Endothelial cell of umbilical vein (primary cell): ENCODE measurements around the gene TENM4. TPM values are rescaled to one million over a fixed set of nuclear protein-coding genes. Genes with fewer than 3 reads are reported as not detected.

Experiments used
- BruUV-seq: library from RNA; stranded (reverse); fragments of 400-500 nt; replicated peaks from 2 replicates; lab custom pipeline; 2021; lab: Mats Ljungman, UMichigan
- CTCF ChIA-PET: fragments of 300-600, 350-600 bp; sonication (Branson Sonifier 250); formaldehyde crosslinking; loops from one replicate; lab custom pipeline; 2021; ENCODE audit warnings: antibody characterized with exemption, inconsistent platforms; lab: Charles Lee
- POLR2A ChIA-PET: fragments of 300-600, 350-600 bp; sonication (Branson Sonifier 250); formaldehyde crosslinking; loops from one replicate; lab custom pipeline; 2021; ENCODE audit warnings: antibody characterized with exemption, inconsistent platforms; lab: Charles Lee
- DNase-seq: peaks from one replicate; pipeline ENCODE4 v3.0.0-alpha.2; 2011; ENCODE audit warnings: low read depth, low spot score
- FAIRE-seq: peaks from 2 replicates; lab custom pipeline; 2011; peaks lifted over from hg19 to GRCh38; lab: Jason Lieb, UNC
- H2AFZ ChIP-seq: 2 replicates; pipeline ENCODE4 v1.6.0; 2012; ENCODE audit warnings: low read depth, low read length, control low read depth, inconsistent platforms
- H3K27ac ChIP-seq: 2 replicates; pipeline ENCODE4 v1.5.1; 2011; ENCODE audit warnings: low read depth, mild to moderate bottlenecking, control low read depth, low read length, moderate library complexity; ENCODE audit not compliant: insufficient read depth
- H3K27me3 ChIP-seq, 2 experiments: 2 replicates each; pipeline versions ENCODE4 v1.6.0 to v1.6.1; 2011; ENCODE audit warnings: low read length in 2 of 2, mixed read lengths in 1 of 2; ENCODE audit not compliant: control insufficient read depth in 2 of 2, insufficient read depth in 2 of 2
- H3K36me3 ChIP-seq, 2 experiments: 2 replicates in 1 of 2; 3 replicates in 1 of 2; pipeline ENCODE4 v1.5.1; 2011; ENCODE audit warnings: low read length in 2 of 2, mild to moderate bottlenecking in 1 of 2, moderate library complexity in 1 of 2; ENCODE audit not compliant: control insufficient read depth in 2 of 2, insufficient read depth in 2 of 2; ENCODE audit errors: extremely low read depth in 1 of 2
- H3K4me1 ChIP-seq: 3 replicates; pipeline ENCODE4 v1.5.1; 2011; ENCODE audit warnings: mild to moderate bottlenecking, low read length; ENCODE audit not compliant: control insufficient read depth, insufficient read depth; ENCODE audit errors: extremely low read depth
- H3K4me2 ChIP-seq: 2 replicates; pipeline ENCODE4 v1.6.1; 2011; ENCODE audit warnings: low read length, control low read depth, mixed read lengths; ENCODE audit not compliant: insufficient read depth
- H3K4me3 ChIP-seq, 3 experiments: fragments of 200-600 bp in 1 of 3; sonication (generic), shearing (Covaris generic) in 1 of 3; replicated peaks in 1 of 3; 2 replicates each; pipeline ENCODE4 v1.5.1; 2011 to 2016; ENCODE audit warnings: control low read depth in 3 of 3, low read length in 3 of 3, mild to moderate bottlenecking in 2 of 3, inconsistent platforms in 1 of 3, low read depth in 1 of 3, moderate library complexity in 1 of 3; ENCODE audit not compliant: insufficient read depth in 1 of 3
- H3K79me2 ChIP-seq: 2 replicates; pipeline ENCODE4 v1.6.0; 2012; ENCODE audit warnings: low read length, inconsistent platforms; ENCODE audit not compliant: control insufficient read depth, insufficient read depth
- H3K9ac ChIP-seq: replicated peaks from 2 replicates; pipeline ENCODE3; 2011; ENCODE audit warnings: low read length, control low read depth; ENCODE audit not compliant: insufficient read depth; ENCODE audit errors: extremely low read depth
- H3K9me1 ChIP-seq: replicated peaks from 3 replicates; pipeline ENCODE4 v1.6.0; 2011; ENCODE audit warnings: mild to moderate bottlenecking, low read length; ENCODE audit not compliant: control insufficient read depth, insufficient read depth; ENCODE audit errors: extremely low read depth
- H3K9me3 ChIP-seq: replicated peaks from 2 replicates; pipeline ENCODE4 v1.5.1; 2012; ENCODE audit warnings: low read length, inconsistent platforms; ENCODE audit not compliant: control insufficient read depth, insufficient read depth
- H4K20me1 ChIP-seq: replicated peaks from 2 replicates; pipeline ENCODE3; 2011; ENCODE audit warnings: mild to moderate bottlenecking, low read length; ENCODE audit not compliant: control insufficient read depth, insufficient read depth; ENCODE audit errors: extremely low read depth
- CTCF ChIP-seq, 2 donors: IDR thresholded peaks; 1 replicate in 1 of 2; 2 replicates in 1 of 2; pipeline ENCODE4 v1.5.1; 2011; ENCODE audit warnings: low read length in 2 of 2, mild to moderate bottlenecking in 2 of 2, moderate library complexity in 2 of 2, control low read depth in 1 of 2, inconsistent platforms in 1 of 2, low read depth in 1 of 2; ENCODE audit not compliant: insufficient read depth in 1 of 2; ENCODE audit errors: extremely low read depth in 1 of 2
- EZH2 ChIP-seq: IDR thresholded peaks from 2 replicates; pipeline ENCODE4 v1.6.1; 2012; ENCODE audit warnings: borderline replicate concordance, low read depth, mild to moderate bottlenecking, moderate library complexity, low read length, inconsistent platforms; ENCODE audit not compliant: severe bottlenecking
- FOS ChIP-seq: IDR thresholded peaks from 2 replicates; pipeline ENCODE4 v1.6.1; 2011; ENCODE audit warnings: mild to moderate bottlenecking, low read length, moderate library complexity, borderline replicate concordance; ENCODE audit not compliant: insufficient read depth
- GATA2 ChIP-seq: IDR thresholded peaks from 2 replicates; pipeline ENCODE4 v1.7.0; 2011; ENCODE audit warnings: low read depth, mild to moderate bottlenecking, moderate library complexity, mixed read lengths, low read length; ENCODE audit not compliant: insufficient read length, insufficient read depth
- JUN ChIP-seq: IDR thresholded peaks from 2 replicates; pipeline ENCODE4 v1.6.1; 2011; ENCODE audit warnings: borderline replicate concordance, low read depth; ENCODE audit not compliant: insufficient read length, insufficient read depth
- MYC ChIP-seq: IDR thresholded peaks from one replicate; pipeline ENCODE4 v1.6.1; 2011; ENCODE audit warnings: mild to moderate bottlenecking, low read depth, low read length
- POLR2A ChIP-seq: IDR thresholded peaks from 2 replicates; pipeline ENCODE4 v1.6.1; 2012; ENCODE audit warnings: low read depth, mild to moderate bottlenecking, control low read depth, low read length
- POLR2AphosphoS5 ChIP-seq: IDR thresholded peaks from 2 replicates; pipeline ENCODE4 v1.6.1; 2012; ENCODE audit warnings: low read depth, mild to moderate bottlenecking, control low read depth, low read length, moderate library complexity; ENCODE audit not compliant: insufficient read depth
- dilution Hi-C: fragments of 300-500 bp; cut with MboI; formaldehyde crosslinking; loops from one replicate; pipeline ENCODE4 v1.15.0; 2019; ENCODE audit warnings: low sequenced_read_pairs; ENCODE audit not compliant: extremely low pct_ligation_motif_present
- intact Hi-C: fragments of 100-400 bp; cut with micrococcal nuclease; formaldehyde crosslinking; loops from one replicate; pipeline ENCODE4 v1.10.0; 2022
- polyA plus RNA-seq, 4 experiments: library from polyadenylated mRNA; depleted of rRNA in 3 of 4; stranded (reverse) in 3 of 4; unstranded in 1 of 4; fragments of >200 nt; gene quantifications; 2 replicates each; pipeline versions ENCODE4 v1.2.1 to v1.2.3, GENCODE V29; 2011 to 2012; ENCODE audit warnings: missing spikeins in 1 of 4
- total RNA-seq: library from RNA; stranded (reverse); gene quantifications from 2 replicates; pipeline ENCODE4 v1.2.3, GENCODE V29; 2021
- TF ChIP-seq, protein P1 (sequence below): IDR thresholded peaks from 2 replicates; pipeline ENCODE4 v1.6.1; 2011; ENCODE audit not compliant: insufficient read depth, insufficient read length

TENM4 gene
- total and polyA plus RNA-seq, 2 donors (not counting 3 experiments of a cell fraction or from before 2014, with no cell fraction given): 0.06 to 0.27 TPM

DNA sequence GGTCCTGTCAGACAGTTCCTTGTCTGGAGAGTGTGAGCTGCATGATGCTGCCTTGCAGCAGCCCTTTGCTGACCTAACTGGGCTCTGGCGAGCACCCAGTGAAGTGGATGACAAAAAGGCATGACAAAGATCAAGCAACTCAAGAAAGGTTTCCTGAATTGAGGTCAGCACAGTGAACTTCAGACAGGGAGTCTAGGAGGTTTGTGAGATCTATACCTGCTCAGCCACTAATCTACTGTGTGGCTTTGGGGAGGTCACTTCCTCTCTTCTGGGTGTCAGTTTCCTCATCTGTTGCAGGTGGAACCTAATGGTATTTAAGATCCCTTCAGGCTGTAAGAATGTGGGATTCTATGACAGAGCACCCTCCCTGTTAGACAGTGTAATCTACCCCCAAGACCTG is 652.3 kb downstream of the TENM4 start:
- no peak overlapping the region for H3K27ac ChIP-seq
- DNase-seq: no peak
- no peaks in the 10 kb centered on the region for H3K79me2 ChIP-seq
- TF ChIP-seq POLR2AphosphoS5 (no peak), MYC (no peak), GATA2 (no peak), POLR2A (no peak), JUN (no peak), FOS (no peak), EZH2 (no peak), CTCF (IDR thresholded peaks at IDR 0.05; ENCODE audit: extremely low read depth in 1 of 2, insufficient read depth in 1 of 2, low read depth in 1 of 2, low read length in 2 of 2) (no peak)
- TF ChIP-seq, protein P1, sequence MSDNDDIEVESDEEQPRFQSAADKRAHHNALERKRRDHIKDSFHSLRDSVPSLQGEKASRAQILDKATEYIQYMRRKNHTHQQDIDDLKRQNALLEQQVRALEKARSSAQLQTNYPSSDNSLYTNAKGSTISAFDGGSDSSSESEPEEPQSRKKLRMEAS: no peak
- no TSS peak for BruUV-seq
- no peaks in the 10 kb centered on the region for H3K9me1 ChIP-seq
- H3K4me2 ChIP-seq: no peak overlapping the region
- ChIA-PET POLR2A (no interaction called here), CTCF (interaction anchor here (1.1 to 1.6 kb wide), 3 partner anchors 9 to 14 kb away, joined by 3 to 5 read pairs (median 4); no protein-coding TSS in a partner anchor)
- H3K36me3 ChIP-seq: no peaks in the 10 kb centered on the region
- H3K4me1 ChIP-seq: no peaks in the 10 kb centered on the region
- dilution Hi-C loops: no loop called here
- H3K27me3 ChIP-seq: no peaks in the 10 kb centered on the region
- H2AFZ ChIP-seq: no peak overlapping the region
- intact Hi-C loops: no loop called here
- no peak overlapping the region for H3K4me3 ChIP-seq
- H3K9me3 ChIP-seq: no peaks in the 10 kb centered on the region
- no peak overlapping the region for H3K9ac ChIP-seq
- no peaks in the 10 kb centered on the region for H4K20me1 ChIP-seq
- no peak for FAIRE-seq
